Measurements from ENCODE around the gene UGT1A1.
"Not testable (repeated sequence)": the region's sequence is repeated elsewhere in the genome, so short reads cannot be mapped to it uniquely, and the experiment has no call there.

Gene UGT1A1

DNA sequence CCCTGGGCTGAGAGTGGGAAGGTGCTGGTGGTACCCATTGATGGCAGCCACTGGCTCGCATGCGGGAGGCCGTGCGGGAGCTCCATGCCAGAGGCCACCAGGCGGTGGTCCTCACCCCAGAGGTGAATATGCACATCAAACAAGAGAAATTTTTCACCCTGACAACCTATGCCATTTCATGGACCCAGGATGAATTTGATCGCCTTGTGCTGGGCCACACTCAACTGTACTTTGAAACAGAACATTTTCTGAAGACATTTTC, 12.9 kb upstream of the UGT1A1 start:
- DNase-seq (ENCODE audit: low spot score): no peak
- TF ChIP-seq, protein P1, sequence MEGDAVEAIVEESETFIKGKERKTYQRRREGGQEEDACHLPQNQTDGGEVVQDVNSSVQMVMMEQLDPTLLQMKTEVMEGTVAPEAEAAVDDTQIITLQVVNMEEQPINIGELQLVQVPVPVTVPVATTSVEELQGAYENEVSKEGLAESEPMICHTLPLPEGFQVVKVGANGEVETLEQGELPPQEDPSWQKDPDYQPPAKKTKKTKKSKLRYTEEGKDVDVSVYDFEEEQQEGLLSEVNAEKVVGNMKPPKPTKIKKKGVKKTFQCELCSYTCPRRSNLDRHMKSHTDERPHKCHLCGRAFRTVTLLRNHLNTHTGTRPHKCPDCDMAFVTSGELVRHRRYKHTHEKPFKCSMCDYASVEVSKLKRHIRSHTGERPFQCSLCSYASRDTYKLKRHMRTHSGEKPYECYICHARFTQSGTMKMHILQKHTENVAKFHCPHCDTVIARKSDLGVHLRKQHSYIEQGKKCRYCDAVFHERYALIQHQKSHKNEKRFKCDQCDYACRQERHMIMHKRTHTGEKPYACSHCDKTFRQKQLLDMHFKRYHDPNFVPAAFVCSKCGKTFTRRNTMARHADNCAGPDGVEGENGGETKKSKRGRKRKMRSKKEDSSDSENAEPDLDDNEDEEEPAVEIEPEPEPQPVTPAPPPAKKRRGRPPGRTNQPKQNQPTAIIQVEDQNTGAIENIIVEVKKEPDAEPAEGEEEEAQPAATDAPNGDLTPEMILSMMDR (IDR thresholded peaks at IDR 0.05; ENCODE audit: borderline replicate concordance, control extremely low read depth, extremely low read depth, insufficient read depth, missing control alignments): no peak
- in situ Hi-C loops (cut with MboI; ENCODE audit: low sequenced_read_pairs, unreplicated experiment): no loop called here

DNA sequence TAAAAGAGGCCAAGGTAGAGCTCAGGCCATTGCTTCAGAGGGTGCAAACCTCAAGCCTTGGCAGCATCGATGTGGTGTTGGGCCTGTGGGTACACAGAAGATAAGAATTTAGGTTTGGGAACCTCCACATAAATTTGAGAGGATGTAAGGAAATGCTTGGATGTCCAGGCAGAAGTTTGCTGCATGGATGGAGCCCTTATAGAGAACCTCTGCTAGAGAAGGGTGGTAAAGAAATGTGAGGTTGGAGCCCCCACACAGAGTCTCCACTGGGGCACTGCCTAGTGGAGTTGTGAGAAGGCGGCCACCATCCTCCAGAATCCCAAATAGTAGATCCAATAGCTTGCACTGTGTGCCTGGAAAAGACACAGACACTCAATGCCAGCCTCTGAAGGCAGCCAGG, 9.4 kb upstream of the UGT1A1 start:
- in situ Hi-C loops (cut with MboI; ENCODE audit: low sequenced_read_pairs, unreplicated experiment); DNase-seq (ENCODE audit: low spot score): not testable (repeated sequence)

DNA sequence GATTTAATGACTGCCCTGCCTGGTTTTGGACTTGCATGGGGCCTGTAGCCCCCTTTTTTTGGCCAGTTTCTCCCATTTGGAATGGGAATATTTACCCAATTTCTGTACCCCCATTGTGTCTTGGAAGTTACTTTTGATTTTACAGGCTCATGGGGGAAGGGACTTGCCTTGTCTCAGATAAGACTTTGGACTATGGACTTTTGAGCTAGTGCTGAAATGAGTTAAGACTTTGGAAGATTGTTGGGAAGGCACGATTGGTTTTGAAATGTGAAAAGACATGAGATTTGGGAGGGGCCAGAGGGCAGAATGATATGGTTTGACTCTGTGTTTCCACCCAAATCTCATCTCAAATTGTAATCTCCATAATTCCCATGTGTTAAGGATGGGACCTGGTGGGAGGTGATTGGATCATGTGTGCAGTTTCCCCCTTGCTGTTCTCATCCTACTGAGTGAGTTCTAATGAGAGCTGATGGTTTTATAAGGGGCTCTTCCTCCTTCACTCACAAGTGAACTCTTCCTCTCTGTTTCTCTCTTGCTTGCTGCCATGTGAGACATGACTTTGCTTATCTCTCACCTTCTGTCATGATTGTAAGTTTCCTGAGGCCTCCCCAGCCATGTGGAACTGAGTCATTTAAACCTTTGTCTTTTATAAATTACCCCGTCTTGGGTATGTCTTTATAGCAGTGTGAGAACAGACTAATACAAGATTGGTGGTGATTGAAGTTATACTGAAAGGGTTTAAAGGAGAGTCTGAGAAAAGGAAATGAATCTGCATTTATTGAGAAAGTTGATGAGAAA, 8.7 kb upstream of the UGT1A1 start:
- in situ Hi-C loops (cut with MboI; ENCODE audit: low sequenced_read_pairs, unreplicated experiment); DNase-seq (ENCODE audit: low spot score): not testable (repeated sequence)

DNA sequence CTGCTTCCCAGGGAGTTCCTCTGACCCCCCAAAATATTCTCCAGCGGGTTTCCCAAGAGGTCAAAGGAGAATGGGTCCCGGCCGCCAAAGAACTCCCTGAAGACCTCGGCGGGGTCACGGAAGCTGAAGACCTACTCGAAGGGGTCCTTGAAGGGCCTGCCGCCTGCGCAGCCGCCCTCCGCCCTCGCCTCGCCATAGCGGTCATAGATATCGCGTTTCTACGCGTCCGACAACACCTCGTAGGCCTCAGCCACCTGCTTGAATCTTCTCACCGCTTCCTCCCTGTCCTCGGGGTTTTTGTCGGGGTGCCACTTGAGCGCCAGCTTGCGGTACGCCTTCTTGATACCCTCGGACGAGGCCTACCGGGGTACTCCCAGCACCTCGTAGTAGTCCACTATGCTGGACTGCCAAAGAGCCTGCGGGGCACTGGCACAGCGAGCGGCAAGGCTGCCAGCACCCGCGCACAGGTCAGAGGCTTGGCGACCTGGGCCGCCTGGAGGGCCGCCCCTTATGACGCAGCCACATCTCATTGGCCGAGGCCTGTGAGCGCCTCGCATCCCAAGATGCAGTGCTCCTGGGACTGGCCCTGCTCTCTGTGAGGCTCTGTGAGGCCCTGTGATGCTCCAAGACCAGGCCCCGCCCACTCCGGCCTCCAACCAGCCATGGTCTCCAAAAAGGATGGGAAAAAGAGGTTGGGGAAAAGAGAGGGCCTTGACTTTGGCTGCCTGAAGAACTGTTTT, 5.0 kb upstream of the UGT1A1 start:
- no peak for DNase-seq (ENCODE audit: low spot score)
- in situ Hi-C loops (cut with MboI; ENCODE audit: low sequenced_read_pairs, unreplicated experiment): no loop called here
- TF ChIP-seq, protein P1 (IDR thresholded peaks at IDR 0.05; ENCODE audit: borderline replicate concordance, control extremely low read depth, extremely low read depth, insufficient read depth, missing control alignments): no peak

DNA sequence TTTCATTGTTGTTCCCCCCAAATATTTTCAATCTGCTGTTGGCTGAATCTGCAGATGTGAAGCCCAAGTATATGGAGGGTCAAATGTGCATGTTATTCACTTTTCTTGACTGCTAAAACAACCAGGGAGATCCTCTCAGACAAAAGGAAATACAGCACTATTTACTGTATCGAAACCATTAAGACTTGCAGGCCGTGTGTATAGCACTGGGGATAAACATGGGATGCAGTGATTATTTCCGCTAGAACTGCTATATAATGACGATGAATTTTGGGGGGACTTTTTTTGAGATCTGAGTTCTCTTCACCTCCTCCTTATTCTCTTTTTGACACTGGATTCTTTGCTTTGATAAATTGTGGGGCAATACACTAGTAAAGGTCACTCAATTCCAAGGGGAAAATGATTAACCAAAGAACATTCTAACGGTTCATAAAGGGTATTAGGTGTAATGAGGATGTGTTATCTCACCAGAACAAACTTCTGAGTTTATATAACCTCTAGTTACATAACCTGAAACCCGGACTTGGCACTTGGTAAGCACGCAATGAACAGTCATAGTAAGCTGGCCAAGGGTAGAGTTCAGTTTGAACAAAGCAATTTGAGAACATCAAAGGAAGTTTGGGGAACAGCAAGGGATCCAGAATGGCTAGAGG, 3.5 kb upstream of the UGT1A1 start:
- DNase-seq (ENCODE audit: low spot score): no peak
- TF ChIP-seq, protein P1 (IDR thresholded peaks at IDR 0.05; ENCODE audit: borderline replicate concordance, control extremely low read depth, extremely low read depth, insufficient read depth, missing control alignments): no peak
- in situ Hi-C loops (cut with MboI; ENCODE audit: low sequenced_read_pairs, unreplicated experiment): no loop called here

DNA sequence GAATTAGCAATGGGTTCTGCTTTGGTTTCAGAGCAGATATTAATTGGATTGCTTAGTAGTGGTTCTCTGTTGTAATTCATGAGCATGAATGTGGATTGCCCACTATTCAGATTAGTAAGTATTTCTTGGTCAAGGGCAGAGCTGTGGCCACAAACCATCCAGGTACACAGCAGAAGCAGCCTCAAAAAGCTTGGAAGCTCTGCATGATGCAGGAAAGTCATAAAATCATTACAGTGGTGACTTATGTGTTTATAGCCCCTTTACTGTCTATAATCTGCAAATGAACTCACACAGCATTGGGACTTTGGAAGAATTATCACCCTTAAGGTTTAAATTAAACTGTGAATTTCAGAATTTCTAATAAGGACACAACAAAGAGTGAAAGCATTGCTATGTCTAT, 1.9 kb upstream of the UGT1A1 start:
- in situ Hi-C loops (cut with MboI; ENCODE audit: low sequenced_read_pairs, unreplicated experiment): no loop called here
- no peak for DNase-seq (ENCODE audit: low spot score)
- TF ChIP-seq, protein P1 (IDR thresholded peaks at IDR 0.05; ENCODE audit: borderline replicate concordance, control extremely low read depth, extremely low read depth, insufficient read depth, missing control alignments): no peak

DNA sequence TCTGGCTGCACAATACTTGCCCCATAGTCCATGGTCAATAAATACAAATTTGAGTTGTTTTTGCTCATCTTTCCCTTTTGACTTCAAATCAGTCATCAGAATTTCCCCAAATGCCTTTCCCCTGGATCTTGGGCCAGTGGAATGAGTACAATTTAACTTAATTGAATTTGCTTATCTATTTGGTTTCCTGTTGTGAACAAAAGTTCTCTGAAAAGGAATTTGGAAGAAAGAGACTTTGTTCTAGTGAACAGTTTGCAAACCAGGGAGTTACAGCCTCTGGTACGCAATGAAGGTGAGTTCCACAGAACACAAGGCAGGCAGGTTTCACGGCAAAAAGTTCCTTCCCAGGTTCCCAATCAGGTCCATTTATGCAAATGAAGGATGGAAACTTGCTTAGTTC, 1.2 kb upstream of the UGT1A1 start:
- in situ Hi-C loops (cut with MboI; ENCODE audit: low sequenced_read_pairs, unreplicated experiment): no loop called here
- TF ChIP-seq, protein P1 (IDR thresholded peaks at IDR 0.05; ENCODE audit: borderline replicate concordance, control extremely low read depth, extremely low read depth, insufficient read depth, missing control alignments): no peak
- DNase-seq (ENCODE audit: low spot score): no peak
